PC-3 (cell line): ENCODE results near the gene RARA.

Experiments used
- CTCF ChIP-seq: fragments of 300-600 bp; sonication (generic); conservative IDR thresholded peaks from 2 replicates; pipeline ENCODE4 v1.5.1; 2017; ENCODE audit warnings: antibody characterized with exemption, low read depth, mild to moderate bottlenecking, low read length
- EZH2 ChIP-seq: fragments of 300-600 bp; sonication (generic); IDR thresholded peaks from one replicate; pipeline ENCODE4 v1.6.1; 2017; ENCODE audit warnings: antibody characterized with exemption, mild to moderate bottlenecking, low read length; ENCODE audit not compliant: unreplicated experiment

- TF ChIP-seq CTCF (no peak), EZH2 (no peak)
These were observed 18.3 kb downstream of the RARA start for GRCh38 chr17:40327244-40327729.
